ENCODE results near the gene ADO. TPM values are rescaled to one million over a fixed set of nuclear protein-coding genes. Genes with fewer than 3 reads are reported as not detected.

ADO gene
- total and polyA plus RNA-seq, 8 donors, result 1.8 to 25.4 (median 12.7) TPM

GRCh38 chr10:62813981-62814380, 9.5 kb downstream of the ADO start:
- TF ChIP-seq EP300 (IDR thresholded peaks at IDR 0.05) (no peak), POLR2AphosphoS5 (IDR thresholded peaks at IDR 0.05) (no peak), POLR2A (IDR thresholded peaks at IDR 0.05) (no peak)
- TF ChIP-seq, protein P1, sequence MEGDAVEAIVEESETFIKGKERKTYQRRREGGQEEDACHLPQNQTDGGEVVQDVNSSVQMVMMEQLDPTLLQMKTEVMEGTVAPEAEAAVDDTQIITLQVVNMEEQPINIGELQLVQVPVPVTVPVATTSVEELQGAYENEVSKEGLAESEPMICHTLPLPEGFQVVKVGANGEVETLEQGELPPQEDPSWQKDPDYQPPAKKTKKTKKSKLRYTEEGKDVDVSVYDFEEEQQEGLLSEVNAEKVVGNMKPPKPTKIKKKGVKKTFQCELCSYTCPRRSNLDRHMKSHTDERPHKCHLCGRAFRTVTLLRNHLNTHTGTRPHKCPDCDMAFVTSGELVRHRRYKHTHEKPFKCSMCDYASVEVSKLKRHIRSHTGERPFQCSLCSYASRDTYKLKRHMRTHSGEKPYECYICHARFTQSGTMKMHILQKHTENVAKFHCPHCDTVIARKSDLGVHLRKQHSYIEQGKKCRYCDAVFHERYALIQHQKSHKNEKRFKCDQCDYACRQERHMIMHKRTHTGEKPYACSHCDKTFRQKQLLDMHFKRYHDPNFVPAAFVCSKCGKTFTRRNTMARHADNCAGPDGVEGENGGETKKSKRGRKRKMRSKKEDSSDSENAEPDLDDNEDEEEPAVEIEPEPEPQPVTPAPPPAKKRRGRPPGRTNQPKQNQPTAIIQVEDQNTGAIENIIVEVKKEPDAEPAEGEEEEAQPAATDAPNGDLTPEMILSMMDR (IDR thresholded peaks at IDR 0.05), result no peak
- Histone ChIP-seq H3K4me3 (no peak overlapping the region), H3K27ac (no peak overlapping the region), H3K9me3 (no peaks in the 10 kb centered on the region), H3K36me3 (peaks cover 0 to 3% (median 0%) of the 10 kb centered on the region in 4 donors), H3K27me3 (peaks cover 8 to 44% (median 38%) of the 10 kb centered on the region in 3 donors), H3K4me1 (peaks cover 29 to 48% (median 37%) of the 10 kb centered on the region in 4 donors)
- no peak for DNase-seq
- WGBS, 5 donors, result 87 to 92% (median 88%) methylated on average over 5 of the region's 5 CpGs
- intact Hi-C loops (cut with DNase I; ENCODE audit: low total_unique reads), result loop anchor here (10.0 kb wide), 1 partner anchor 219 kb away; no protein-coding TSS in a partner anchor

DNA sequence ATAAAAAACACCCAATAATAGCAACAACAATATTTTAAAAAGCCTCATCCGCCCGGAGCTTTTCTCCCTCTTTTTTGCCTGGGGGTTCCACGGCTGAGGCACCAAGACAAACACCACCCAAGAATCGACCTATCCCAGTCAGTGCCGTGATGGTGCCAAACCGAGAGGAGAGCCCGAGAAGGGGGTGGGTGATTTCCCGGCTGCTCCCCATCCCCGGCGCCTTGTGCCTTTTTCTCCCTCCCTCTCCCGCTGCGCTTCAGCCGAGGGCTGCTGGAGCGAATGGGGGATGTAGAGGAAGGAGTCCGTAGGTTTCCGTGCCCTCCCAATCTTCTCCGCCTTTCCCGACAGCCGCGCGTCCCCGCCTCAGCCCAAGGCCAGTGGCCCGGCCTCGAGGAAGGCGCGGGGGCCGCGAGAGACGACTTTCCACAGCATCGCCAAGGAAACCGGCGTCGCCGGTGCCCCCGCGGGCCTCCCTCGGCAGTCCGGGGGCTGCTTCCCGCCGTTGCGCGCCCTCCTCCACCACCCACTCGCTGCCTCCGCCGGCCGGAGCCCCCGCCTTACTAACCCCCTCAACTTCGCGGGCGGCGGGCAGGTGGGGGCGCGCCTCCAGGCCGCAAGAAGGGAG, 10.3 kb downstream of the ADO start:
- DNase-seq, result peak in 1 of 2 donors; percentile 49
- H3K36me3 ChIP-seq, result no peaks in the 10 kb centered on the region
- intact Hi-C loops (cut with DNase I; ENCODE audit: low total_unique reads), result loop anchor here (10.0 kb wide), 1 partner anchor 220 kb away; no protein-coding TSS in a partner anchor
- TF ChIP-seq POLR2AphosphoS5 (IDR thresholded peaks at IDR 0.05) (no peak), EP300 (IDR thresholded peaks at IDR 0.05) (no peak), POLR2A (IDR thresholded peaks at IDR 0.05) (no peak)
- TF ChIP-seq, protein P1 (IDR thresholded peaks at IDR 0.05), result no peak
- peaks cover 30 to 45% (median 39%) of the 10 kb centered on the region in 4 donors for H3K4me1 ChIP-seq
- H3K9me3 ChIP-seq, result no peaks in the 10 kb centered on the region
- WGBS, 5 donors, result 3 to 6% (median 4%) methylated on average over 22 to 54 of the region's 54 CpGs
- H3K27me3 ChIP-seq, result peaks cover 8 to 53% (median 47%) of the 10 kb centered on the region in 3 donors
- peak overlapping the region; percentile 66 to 89 (median 86) for H3K4me3 ChIP-seq
- H3K27ac ChIP-seq, result no peak overlapping the region

DNA sequence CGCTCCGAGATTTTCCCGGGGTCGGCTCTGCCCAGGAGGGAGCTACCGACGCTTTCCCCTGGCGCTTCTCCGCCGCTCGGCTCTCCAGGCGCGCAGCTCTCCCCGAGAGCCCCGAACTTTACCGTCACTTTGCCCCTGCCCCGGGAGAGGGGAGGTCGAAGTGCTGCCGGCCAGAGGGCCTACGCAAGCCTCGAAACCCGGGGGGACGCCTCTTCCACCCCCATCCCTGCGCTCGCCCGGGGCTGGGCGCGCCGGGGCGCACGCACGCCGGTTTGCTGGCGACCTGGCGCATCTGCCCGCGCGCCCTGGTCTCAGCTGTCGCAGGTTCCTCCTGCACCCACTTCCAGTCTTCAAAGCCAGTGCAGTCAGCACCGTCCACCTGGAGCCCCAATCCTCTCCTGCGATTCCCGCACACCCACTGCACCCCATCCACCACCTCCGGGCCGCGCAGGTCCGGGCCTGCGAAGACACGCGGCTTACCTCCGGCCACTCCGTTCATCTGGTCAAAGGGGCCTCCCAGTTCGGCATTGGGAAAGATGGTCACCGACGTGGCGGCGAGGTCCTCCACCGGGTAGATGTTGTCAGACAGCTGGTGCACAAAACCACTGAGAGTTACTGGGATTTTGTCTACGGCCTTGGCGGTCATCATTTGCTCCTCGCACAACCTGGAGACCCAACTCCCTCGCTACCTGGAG, 11.0 kb downstream of the ADO start:
- TF ChIP-seq POLR2AphosphoS5 (IDR thresholded peaks at IDR 0.05) (no peak), EP300 (IDR thresholded peaks at IDR 0.05) (no peak), POLR2A (IDR thresholded peaks at IDR 0.05) (no peak)
- TF ChIP-seq, protein P1 (IDR thresholded peaks at IDR 0.05), result no peak
- Histone ChIP-seq H3K4me1 (peaks cover 30 to 45% (median 39%) of the 10 kb centered on the region in 4 donors), H3K9me3 (no peaks in the 10 kb centered on the region), H3K4me3 (peak overlapping the region; percentile 66 to 89 (median 86)), H3K36me3 (no peaks in the 10 kb centered on the region), H3K27ac (peak overlapping the region in 3 of 5 donors; percentile 93 to 96 (median 95)), H3K27me3 (peaks cover 8 to 60% (median 48%) of the 10 kb centered on the region in 3 donors)
- peak in 1 of 2 donors; percentile 54 for DNase-seq
- 1 to 3% (median 2%) methylated on average over 20 to 60 of the region's 60 CpGs for WGBS, 5 donors
- intact Hi-C loops (cut with DNase I; ENCODE audit: low total_unique reads), result loop anchor here (10.0 kb wide), 1 partner anchor 221 kb away; no protein-coding TSS in a partner anchor

- WGBS, 5 donors, result 0 to 7% (median 2%) methylated on average over 2 of the region's 2 CpGs
- peaks cover 8 to 65% (median 48%) of the 10 kb centered on the region in 3 donors for H3K27me3 ChIP-seq
- no peaks in the 10 kb centered on the region for H3K36me3 ChIP-seq
- TF ChIP-seq POLR2AphosphoS5 (IDR thresholded peaks at IDR 0.05) (no peak), EP300 (IDR thresholded peaks at IDR 0.05) (no peak), POLR2A (IDR thresholded peaks at IDR 0.05) (no peak)
- TF ChIP-seq, protein P1 (IDR thresholded peaks at IDR 0.05), result no peak
- peak overlapping the region in 4 of 5 donors; percentile 82 to 96 (median 94) for H3K27ac ChIP-seq
- H3K4me1 ChIP-seq, result peaks cover 30 to 45% (median 39%) of the 10 kb centered on the region in 4 donors
- DNase-seq, result no peak
- intact Hi-C loops (cut with DNase I; ENCODE audit: low total_unique reads), result loop anchor here (10.0 kb wide), 1 partner anchor 221 kb away; no protein-coding TSS in a partner anchor
- H3K9me3 ChIP-seq, result no peaks in the 10 kb centered on the region
- H3K4me3 ChIP-seq, result peak overlapping the region; percentile 66 to 89 (median 86)
These were observed 11.5 kb downstream of the ADO start for GRCh38 chr10:62816076-62816330.

Measured in stomach (tissue), 9 donors.